ENCODE results near the gene SLC25A17. TPM values are rescaled to one million over a fixed set of nuclear protein-coding genes. Genes with fewer than 3 reads are reported as not detected.

SLC25A17 gene
- total RNA-seq, 1 experiment from 2014 or later, result 28.1 TPM

DNA sequence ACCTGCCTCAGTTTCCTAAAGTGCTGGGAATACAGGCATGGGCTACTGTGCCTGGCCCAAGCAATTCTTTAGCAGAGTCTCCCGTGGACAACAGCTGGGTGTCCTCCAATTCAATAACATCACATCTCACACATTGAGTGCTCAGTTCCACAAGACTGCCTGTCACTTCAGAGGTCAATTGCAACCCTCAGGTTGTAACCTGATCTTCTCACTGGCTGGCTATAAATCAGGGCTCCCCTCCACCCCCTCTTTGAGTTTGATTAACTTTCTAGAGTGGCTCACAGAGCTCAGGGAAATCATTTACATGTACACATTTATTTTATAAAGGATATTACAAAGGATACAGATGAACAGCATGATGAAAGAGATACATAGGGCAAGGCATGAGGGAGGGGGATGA, 71.8 kb downstream of the SLC25A17 start:
- peak overlapping the region; percentile 81 for H3K4me2 ChIP-seq
- H3K9me2 ChIP-seq (ENCODE audit: insufficient read depth), result no peaks in the 10 kb centered on the region
- H3K27me3 ChIP-seq (ENCODE audit: insufficient read depth, low read depth), result no peaks in the 10 kb centered on the region
- H4K20me1 ChIP-seq (ENCODE audit: insufficient read depth), result no peaks in the 10 kb centered on the region
- no peaks in the 10 kb centered on the region; the same call in 1 of the 2 replicates for H3K9me3 ChIP-seq (ENCODE audit: insufficient read depth, low read depth)
- H3K36me3 ChIP-seq (ENCODE audit: low read depth), result no peaks in the 10 kb centered on the region
- ChIA-PET POLR2A (ENCODE audit: unreplicated experiment) (interaction anchor here (0.7 kb wide), 1 partner anchor 11 kb away, joined by 3 read pairs; no protein-coding TSS in a partner anchor), CTCF (no interaction called here)
- H2AFZ ChIP-seq, result no peak overlapping the region
- H3K79me2 ChIP-seq (ENCODE audit: low read depth), result no peaks in the 10 kb centered on the region
- DNase-seq, result no peak
- H3F3A ChIP-seq (ENCODE audit: insufficient read depth, low read depth), result peaks cover 20% of the 10 kb centered on the region
- peaks cover 12% of the 10 kb centered on the region for H3K4me1 ChIP-seq (replicated peaks; ENCODE audit: insufficient read depth)
- no peak overlapping the region for H3K4me3 ChIP-seq
- TF ChIP-seq, protein P1, sequence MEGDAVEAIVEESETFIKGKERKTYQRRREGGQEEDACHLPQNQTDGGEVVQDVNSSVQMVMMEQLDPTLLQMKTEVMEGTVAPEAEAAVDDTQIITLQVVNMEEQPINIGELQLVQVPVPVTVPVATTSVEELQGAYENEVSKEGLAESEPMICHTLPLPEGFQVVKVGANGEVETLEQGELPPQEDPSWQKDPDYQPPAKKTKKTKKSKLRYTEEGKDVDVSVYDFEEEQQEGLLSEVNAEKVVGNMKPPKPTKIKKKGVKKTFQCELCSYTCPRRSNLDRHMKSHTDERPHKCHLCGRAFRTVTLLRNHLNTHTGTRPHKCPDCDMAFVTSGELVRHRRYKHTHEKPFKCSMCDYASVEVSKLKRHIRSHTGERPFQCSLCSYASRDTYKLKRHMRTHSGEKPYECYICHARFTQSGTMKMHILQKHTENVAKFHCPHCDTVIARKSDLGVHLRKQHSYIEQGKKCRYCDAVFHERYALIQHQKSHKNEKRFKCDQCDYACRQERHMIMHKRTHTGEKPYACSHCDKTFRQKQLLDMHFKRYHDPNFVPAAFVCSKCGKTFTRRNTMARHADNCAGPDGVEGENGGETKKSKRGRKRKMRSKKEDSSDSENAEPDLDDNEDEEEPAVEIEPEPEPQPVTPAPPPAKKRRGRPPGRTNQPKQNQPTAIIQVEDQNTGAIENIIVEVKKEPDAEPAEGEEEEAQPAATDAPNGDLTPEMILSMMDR (conservative IDR thresholded peaks at IDR 0.05), result no peak
- no peak for TF ChIP-seq EZH2 (IDR thresholded peaks at IDR 0.05; ENCODE audit: low read depth)
- no TSS peak for BruUV-seq (replicated peaks)
- no peak overlapping the region for H3K27ac ChIP-seq
- intact Hi-C loops (cut with micrococcal nuclease; ENCODE audit: unreplicated experiment), result no loop called here

DNA sequence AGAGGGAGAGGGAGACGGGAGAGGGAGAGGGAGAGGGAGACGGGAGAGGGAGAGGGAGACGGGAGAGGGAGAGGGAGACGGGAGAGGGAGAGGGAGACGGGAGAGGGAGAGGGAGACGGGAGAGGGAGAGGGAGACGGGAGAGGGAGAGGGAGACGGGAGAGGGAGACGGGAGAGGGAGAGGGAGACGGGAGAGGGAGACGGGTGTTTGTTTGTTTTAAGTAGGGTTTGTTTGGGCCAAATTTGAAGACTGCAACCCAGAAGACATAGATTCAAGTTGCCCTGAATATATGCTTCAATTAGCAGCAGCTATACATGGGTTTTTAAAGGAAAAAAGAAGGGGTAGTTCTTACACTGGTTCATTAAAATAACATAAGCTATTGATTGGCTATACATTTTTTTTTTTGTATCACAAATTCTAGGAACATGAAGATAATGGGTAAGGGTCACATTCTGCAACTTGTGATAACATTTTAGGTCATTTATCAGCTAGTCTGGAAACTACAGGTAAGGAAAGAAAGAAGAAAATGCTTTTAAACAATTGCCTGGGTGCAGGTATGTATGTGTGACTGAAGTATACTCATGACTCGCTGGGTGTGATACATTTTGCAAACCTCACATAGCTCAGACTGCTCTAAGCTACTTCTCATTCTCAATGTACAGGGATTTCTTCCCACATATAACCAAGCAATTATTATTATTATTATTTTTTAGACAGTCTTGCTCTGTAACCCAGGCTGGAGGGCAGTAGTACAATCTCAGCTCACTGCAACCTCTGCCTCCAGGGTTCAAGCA, 72.5 kb downstream of the SLC25A17 start:
- Histone ChIP-seq H2AFZ (0 out of 2 replicates have a peak overlapping the region, but pooled peaks have one; percentile 71), H3K27me3 (ENCODE audit: insufficient read depth, low read depth) (no peaks in the 10 kb centered on the region), H3K4me2 (peak overlapping the region; percentile 81), H3K4me3 (peak overlapping the region; percentile 48; the same call in 1 of the 2 replicates), H3K9me2 (ENCODE audit: insufficient read depth) (no peaks in the 10 kb centered on the region), H3K79me2 (ENCODE audit: low read depth) (no peaks in the 10 kb centered on the region), H3K27ac (0 out of 2 replicates have a peak overlapping the region, but pooled peaks have one; percentile 7), H3K9me3 (ENCODE audit: insufficient read depth, low read depth) (no peaks in the 10 kb centered on the region; the same call in 1 of the 2 replicates), H3F3A (ENCODE audit: insufficient read depth, low read depth) (peaks cover 22% of the 10 kb centered on the region), H3K4me1 (replicated peaks; ENCODE audit: insufficient read depth) (peaks cover 12% of the 10 kb centered on the region), H4K20me1 (ENCODE audit: insufficient read depth) (no peaks in the 10 kb centered on the region), H3K36me3 (ENCODE audit: low read depth) (no peaks in the 10 kb centered on the region)
- DNase-seq, result peak in 1 of 2 experiments; percentile 60
- POLR2A ChIA-PET (ENCODE audit: unreplicated experiment), result interaction anchor here (0.6 to 0.7 kb wide), 4 partner anchors 35 to 1988 kb away, joined by 4 to 7 read pairs (median 5); no protein-coding TSS in a partner anchor
- TF ChIP-seq, protein P1 (conservative IDR thresholded peaks at IDR 0.05), result no peak
- TF ChIP-seq EZH2 (IDR thresholded peaks at IDR 0.05; ENCODE audit: low read depth), result no peak
- CTCF ChIA-PET, result no interaction called here
- no TSS peak for BruUV-seq (replicated peaks)
- intact Hi-C loops (cut with micrococcal nuclease; ENCODE audit: unreplicated experiment), result no loop called here

DNA sequence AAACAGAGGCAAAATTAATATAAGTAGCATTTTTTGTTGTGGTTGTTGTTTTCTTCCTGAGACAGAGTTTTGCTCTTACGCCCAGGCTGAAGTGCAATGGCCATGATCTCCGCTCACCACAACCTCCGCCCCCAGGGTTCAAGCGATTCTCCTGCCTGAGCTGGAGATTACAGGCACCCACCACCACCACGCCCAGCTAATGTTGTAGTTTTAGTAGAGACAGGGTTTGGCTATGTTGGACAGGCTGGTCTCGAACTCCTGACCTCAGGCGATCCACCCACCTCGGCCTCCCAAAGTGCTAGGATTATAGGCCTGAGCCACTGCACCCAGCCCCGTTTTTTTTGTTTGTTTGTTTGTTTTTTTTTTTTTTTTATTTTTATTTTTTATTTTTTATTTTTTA, 75.4 kb downstream of the SLC25A17 start:
- Histone ChIP-seq H3K9me2 (ENCODE audit: insufficient read depth) (no peaks in the 10 kb centered on the region), H3K4me2 (no peak overlapping the region), H3K27ac (no peak overlapping the region), H3K9me3 (ENCODE audit: insufficient read depth, low read depth) (no peaks in the 10 kb centered on the region; the same call in 1 of the 2 replicates), H3K36me3 (ENCODE audit: low read depth) (no peaks in the 10 kb centered on the region), H3F3A (ENCODE audit: insufficient read depth, low read depth) (peaks cover 22% of the 10 kb centered on the region), H4K20me1 (ENCODE audit: insufficient read depth) (no peaks in the 10 kb centered on the region), H3K79me2 (ENCODE audit: low read depth) (no peaks in the 10 kb centered on the region), H3K4me3 (no peak overlapping the region), H3K27me3 (ENCODE audit: insufficient read depth, low read depth) (no peaks in the 10 kb centered on the region), H3K4me1 (replicated peaks; ENCODE audit: insufficient read depth) (peaks cover 12% of the 10 kb centered on the region), H2AFZ (no peak overlapping the region)
- no TSS peak for BruUV-seq (replicated peaks)
- ChIA-PET POLR2A (ENCODE audit: unreplicated experiment) (interaction anchor here (0.6 kb wide), 1 partner anchor 39 kb away, joined by 5 read pairs; no protein-coding TSS in a partner anchor), CTCF (no interaction called here)
- no peak for DNase-seq
- intact Hi-C loops (cut with micrococcal nuclease; ENCODE audit: unreplicated experiment), result no loop called here
- TF ChIP-seq EZH2 (IDR thresholded peaks at IDR 0.05; ENCODE audit: low read depth), result no peak
- TF ChIP-seq, protein P1 (conservative IDR thresholded peaks at IDR 0.05), result no peak
